Measurements from ENCODE around the gene RNF43. TPM values are rescaled to one million over a fixed set of nuclear protein-coding genes. Genes with fewer than 3 reads are reported as not detected.
A peak's percentile ranks its signal among the peaks of the same experiment; 100 is the strongest.

Gene RNF43
- total RNA-seq, 1 donor from 2014 or later = 19.2 TPM

DNA sequence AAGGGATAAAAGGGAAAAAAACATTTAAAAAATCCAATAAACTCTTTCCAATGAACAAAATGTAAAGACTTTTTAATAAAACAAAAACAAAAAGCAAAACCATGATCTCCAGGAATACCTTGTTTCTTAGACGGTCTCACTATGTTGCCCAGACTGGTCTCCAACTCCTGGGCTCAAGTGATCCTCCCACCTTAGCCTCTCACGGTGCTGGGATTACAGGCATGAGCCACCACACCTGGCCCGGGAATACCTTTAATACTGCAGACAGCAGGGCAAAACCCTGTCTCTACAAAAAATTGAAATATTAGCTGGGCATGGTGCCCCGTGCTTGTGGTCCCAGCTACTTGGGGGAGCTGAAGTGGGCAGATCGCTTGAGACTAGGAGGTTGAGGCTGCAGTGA, 7.9 kb downstream of the RNF43 start:
- Mint-ChIP-seq H3K4me3 (ENCODE audit: low read depth) (no peak overlapping the region), H3K9me3 (ENCODE audit: low read depth) (no peaks in the 10 kb centered on the region), H3K36me3 (ENCODE audit: insufficient read depth) (no peaks in the 10 kb centered on the region), H3K27me3 (no peaks in the 10 kb centered on the region), H3K27ac (no peak overlapping the region), H3K4me1 (ENCODE audit: low read depth) (peaks cover 28% of the 10 kb centered on the region)
- no peak for DNase-seq (ENCODE audit: low spot score, unreplicated experiment)
- TF ChIP-seq CTCF (IDR thresholded peaks at IDR 0.05; ENCODE audit: unreplicated experiment) = no peak

DNA sequence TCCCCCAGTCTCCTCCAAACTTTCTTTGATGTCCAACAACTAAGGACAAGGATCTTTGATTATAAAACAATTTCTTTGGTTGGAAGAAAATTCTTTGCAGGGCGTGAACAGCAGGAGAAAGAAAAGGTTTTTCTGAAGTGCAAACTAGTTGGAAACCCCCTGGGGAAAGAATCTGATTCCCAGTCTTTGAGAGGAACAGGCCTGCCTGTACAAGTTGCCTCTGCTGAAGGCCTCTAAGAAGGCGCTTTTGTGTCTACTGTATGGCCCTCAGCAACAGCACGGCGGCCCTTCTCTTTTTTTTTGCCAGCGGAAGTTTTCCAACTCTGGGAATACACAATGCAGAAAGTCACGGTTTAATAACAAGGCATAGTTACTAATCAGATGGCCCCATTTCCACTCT, 14.0 kb downstream of the RNF43 start:
- Mint-ChIP-seq H3K36me3 (ENCODE audit: insufficient read depth) (peaks cover 9% of the 10 kb centered on the region), H3K27ac (peak overlapping the region; percentile 49), H3K27me3 (no peaks in the 10 kb centered on the region), H3K9me3 (ENCODE audit: low read depth) (no peaks in the 10 kb centered on the region), H3K4me3 (ENCODE audit: low read depth) (no peak overlapping the region), H3K4me1 (ENCODE audit: low read depth) (peaks cover 11% of the 10 kb centered on the region)
- TF ChIP-seq CTCF (IDR thresholded peaks at IDR 0.05; ENCODE audit: unreplicated experiment) = no peak
- DNase-seq (ENCODE audit: low spot score, unreplicated experiment) = no peak

DNA sequence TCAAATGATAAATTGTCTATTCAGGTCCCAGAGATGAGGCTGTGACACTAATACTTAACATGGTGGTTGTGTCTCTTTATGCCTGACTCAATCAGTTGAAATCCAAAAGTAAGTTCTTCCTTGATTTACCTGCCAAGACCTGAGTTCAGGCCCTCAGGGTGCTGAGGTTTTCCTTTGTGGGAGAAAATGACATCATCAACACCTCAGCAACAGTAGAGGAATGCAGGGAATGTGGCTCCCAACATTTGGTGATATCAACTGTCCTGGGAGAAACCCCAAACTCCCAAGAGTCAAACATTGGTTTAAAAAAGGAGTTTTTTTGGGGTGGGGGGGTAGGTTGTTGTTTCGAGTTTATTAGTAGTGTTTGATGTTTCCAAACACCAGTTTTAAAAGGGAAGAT, 14.7 kb downstream of the RNF43 start:
- Mint-ChIP-seq H3K36me3 (ENCODE audit: insufficient read depth) (peaks cover 9% of the 10 kb centered on the region), H3K27me3 (no peaks in the 10 kb centered on the region), H3K9me3 (ENCODE audit: low read depth) (no peaks in the 10 kb centered on the region), H3K27ac (no peak overlapping the region), H3K4me1 (ENCODE audit: low read depth) (peaks cover 11% of the 10 kb centered on the region), H3K4me3 (ENCODE audit: low read depth) (no peak overlapping the region)
- no peak for DNase-seq (ENCODE audit: low spot score, unreplicated experiment)
- no peak for TF ChIP-seq CTCF (IDR thresholded peaks at IDR 0.05; ENCODE audit: unreplicated experiment)

DNA sequence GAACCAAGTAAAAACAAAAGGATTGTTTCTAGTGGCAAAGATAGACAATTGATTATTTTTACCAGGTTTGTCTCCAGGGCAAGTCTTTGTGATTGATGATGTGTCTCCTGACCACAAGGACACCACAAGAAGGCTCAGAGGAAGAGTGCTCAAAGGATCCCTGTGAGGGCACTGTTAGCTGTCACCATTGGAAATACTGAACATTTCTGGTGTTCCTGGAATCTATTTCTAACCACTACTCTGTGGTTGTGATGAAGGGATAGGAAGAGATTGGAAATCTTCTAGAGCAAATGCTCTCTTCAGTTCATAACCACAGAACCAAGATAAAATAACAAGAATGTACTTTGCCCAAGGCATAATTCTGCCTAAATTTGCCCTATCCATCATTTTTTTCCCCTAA, 15.3 kb downstream of the RNF43 start:
- H3K9me3 Mint-ChIP-seq (ENCODE audit: low read depth) = no peaks in the 10 kb centered on the region
- no peak overlapping the region for H3K4me3 Mint-ChIP-seq (ENCODE audit: low read depth)
- no peak for TF ChIP-seq CTCF (IDR thresholded peaks at IDR 0.05; ENCODE audit: unreplicated experiment)
- peaks cover 10% of the 10 kb centered on the region for H3K36me3 Mint-ChIP-seq (ENCODE audit: insufficient read depth)
- DNase-seq (ENCODE audit: low spot score, unreplicated experiment) = no peak
- peaks cover 11% of the 10 kb centered on the region for H3K4me1 Mint-ChIP-seq (ENCODE audit: low read depth)
- no peaks in the 10 kb centered on the region for H3K27me3 Mint-ChIP-seq
- peak overlapping the region; percentile 22 for H3K27ac Mint-ChIP-seq

DNA sequence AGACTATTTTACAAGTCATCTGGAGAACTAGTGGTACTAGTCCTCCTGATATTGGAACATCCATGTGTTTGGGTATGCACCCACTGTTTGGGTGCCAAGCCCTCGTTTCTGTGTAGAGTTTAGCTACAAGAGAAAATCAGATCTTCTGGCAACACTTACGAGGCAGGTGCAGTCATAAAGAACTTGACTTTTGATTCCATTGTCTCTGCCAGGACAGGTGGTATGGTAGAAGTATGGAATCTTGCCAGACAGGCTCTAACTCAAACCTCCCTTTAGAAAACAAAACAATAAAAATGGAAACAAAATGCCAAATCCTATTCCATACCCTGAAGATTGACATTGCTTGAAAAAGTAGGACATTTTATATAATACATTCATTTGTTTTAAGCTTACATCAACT, 16.0 kb downstream of the RNF43 start:
- H3K4me1 Mint-ChIP-seq (ENCODE audit: low read depth) = peaks cover 11% of the 10 kb centered on the region
- H3K9me3 Mint-ChIP-seq (ENCODE audit: low read depth) = no peaks in the 10 kb centered on the region
- no peaks in the 10 kb centered on the region for H3K27me3 Mint-ChIP-seq
- H3K4me3 Mint-ChIP-seq (ENCODE audit: low read depth) = no peak overlapping the region
- TF ChIP-seq CTCF (IDR thresholded peaks at IDR 0.05; ENCODE audit: unreplicated experiment) = no peak
- peaks cover 13% of the 10 kb centered on the region for H3K36me3 Mint-ChIP-seq (ENCODE audit: insufficient read depth)
- H3K27ac Mint-ChIP-seq = no peak overlapping the region
- no peak for DNase-seq (ENCODE audit: low spot score, unreplicated experiment)
